ENCODE measurements around the gene RINL. TPM values are rescaled to one million over a fixed set of nuclear protein-coding genes. Genes with fewer than 3 reads are reported as not detected.

Gene RINL, protein sequence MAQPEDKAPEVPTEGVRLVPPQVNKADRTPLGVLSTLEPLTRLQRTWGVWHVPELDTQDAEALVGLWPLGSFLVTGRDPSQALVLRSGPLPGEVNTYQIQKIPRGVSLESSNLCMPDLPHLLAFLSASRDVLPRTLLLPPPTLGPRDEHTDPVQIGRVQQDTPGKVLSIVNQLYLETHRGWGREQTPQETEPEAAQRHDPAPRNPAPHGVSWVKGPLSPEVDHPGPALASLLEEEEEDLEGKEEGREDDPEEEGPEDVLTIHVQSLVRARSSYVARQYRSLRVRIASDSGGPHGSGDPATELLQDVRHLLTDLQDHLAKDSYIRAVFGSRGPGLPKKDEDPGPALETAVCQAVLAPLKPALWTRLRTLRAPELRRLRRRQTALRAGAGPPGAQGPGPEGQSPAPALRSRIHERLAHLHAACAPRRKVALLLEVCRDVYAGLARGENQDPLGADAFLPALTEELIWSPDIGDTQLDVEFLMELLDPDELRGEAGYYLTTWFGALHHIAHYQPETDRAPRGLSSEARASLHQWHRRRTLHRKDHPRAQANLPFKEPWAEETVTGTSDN
- 1 to 10 TPM; 3.1 to 4.6 (median 3.5) TPM for total RNA-seq
- polyA plus RNA-seq = 7.2 TPM
- long read RNA-seq, donor 1, partial matches to known transcripts = 4 of 5 reads
- long read RNA-seq, donor 1, other reads (novel, unspliced or antisense) = 0 of 5 reads
- long read RNA-seq, donor 2, partial matches to known transcripts = 4 of 4 reads
- long read RNA-seq, donor 2, other reads (novel, unspliced or antisense) = 0 of 4 reads
- long read RNA-seq, donor 3, partial matches to known transcripts = 2 of 3 reads
- long read RNA-seq, donor 3, other reads (novel, unspliced or antisense) = 0 of 3 reads
- long read RNA-seq, donor 4, partial matches to known transcripts = 0 of 1 reads
- long read RNA-seq, donor 4, other reads (novel, unspliced or antisense) = 1 of 1 reads

- peak in 2 of 3 donors; percentile 67 to 68 for DNase-seq
- Histone ChIP-seq H3K4me3 (ENCODE audit: low read length) (no peak within 1 kb of the TSS), H3K27ac (ENCODE audit: low read length) (no peak within 1 kb of the TSS), H3K9me3 (ENCODE audit: control insufficient read depth, low read length) (no peaks in the 10 kb centered on the region), H3K4me1 (ENCODE audit: control insufficient read depth, insufficient read depth, low read length) (no peaks in the 10 kb centered on the region), H3K27me3 (ENCODE audit: control insufficient read depth, insufficient read depth) (no peaks in the 10 kb centered on the region)
- 49% methylated on average over 11 of the region's 11 CpGs for WGBS
- intact Hi-C loops (cut with DNase I) = no loop called here
- peak; percentile 32 to 45 for ATAC-seq
Observed at GRCh38 chr19:38877781-38878574, at the start of gene RINL. Gene RINL (minus strand): TSS chr19:38878275. CDS start chr19:38876742, 1,533 bp downstream.

DNA sequence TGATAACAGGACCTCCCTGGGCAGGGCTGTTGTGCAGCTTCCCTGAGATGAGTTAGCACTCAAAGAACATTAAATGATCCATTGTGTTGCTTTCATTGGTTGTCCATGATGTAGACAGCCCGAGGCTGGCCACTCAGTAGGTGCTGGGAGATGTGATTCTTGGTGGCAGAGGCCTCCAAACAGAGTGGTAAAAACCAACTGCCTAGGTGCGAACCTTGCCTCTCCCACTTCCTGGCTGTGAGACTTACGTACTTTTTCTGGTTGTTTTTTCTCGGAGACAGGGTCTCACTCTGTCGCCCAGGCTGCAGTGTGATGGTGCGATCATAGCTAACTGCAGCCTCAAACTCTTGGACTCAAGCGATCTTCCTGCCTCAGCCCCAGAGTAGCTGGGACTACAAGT is 46.3 kb upstream of the RINL start:
- H3K27ac ChIP-seq (ENCODE audit: low read length) = no peak overlapping the region
- WGBS = 94% methylated on average over 7 of the region's 7 CpGs
- ATAC-seq = no peak
- intact Hi-C loops (cut with DNase I) = loop anchor here in 1 of 4 donors (10.0 kb wide), 1 partner anchor 300 kb away; no protein-coding TSS in a partner anchor
- H3K4me3 ChIP-seq (ENCODE audit: low read length) = no peak overlapping the region
- H3K4me1 ChIP-seq (ENCODE audit: control insufficient read depth, insufficient read depth, low read length) = no peaks in the 10 kb centered on the region
- no peaks in the 10 kb centered on the region for H3K9me3 ChIP-seq (ENCODE audit: control insufficient read depth, low read length)
- no peak for DNase-seq
- H3K27me3 ChIP-seq (ENCODE audit: control insufficient read depth, insufficient read depth) = no peaks in the 10 kb centered on the region

DNA sequence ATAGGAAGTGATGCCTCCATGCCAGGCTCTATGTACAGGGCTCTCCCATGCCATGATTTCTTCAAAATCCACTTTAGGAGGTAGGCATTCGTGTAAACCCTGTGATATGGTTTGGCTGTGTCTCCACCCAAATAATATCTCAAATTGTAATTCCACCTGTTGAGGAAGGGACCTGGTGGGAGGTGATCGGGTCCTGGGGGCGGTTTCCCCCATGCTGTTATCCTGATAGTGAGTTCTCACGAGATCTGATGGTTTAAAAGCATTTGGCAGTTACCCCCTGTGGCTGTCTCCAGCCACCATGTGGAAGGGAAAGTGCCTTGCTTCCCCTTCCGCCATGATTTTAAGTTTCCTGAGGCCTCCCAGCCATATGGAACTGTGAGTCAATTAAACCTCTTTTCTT is 44.4 kb upstream of the RINL start:
- H3K9me3 ChIP-seq (ENCODE audit: control insufficient read depth, low read length) = no peaks in the 10 kb centered on the region
- intact Hi-C loops (cut with DNase I) = loop anchor here in 1 of 4 donors (10.0 kb wide), 1 partner anchor 298 kb away; no protein-coding TSS in a partner anchor
- H3K4me1 ChIP-seq (ENCODE audit: control insufficient read depth, insufficient read depth, low read length) = no peaks in the 10 kb centered on the region
- no peaks in the 10 kb centered on the region for H3K27me3 ChIP-seq (ENCODE audit: control insufficient read depth, insufficient read depth)
- DNase-seq (no peak), ATAC-seq (no peak)
- H3K27ac ChIP-seq (ENCODE audit: low read length) = no peak overlapping the region
- 87% methylated on average over 5 of the region's 5 CpGs for WGBS
- H3K4me3 ChIP-seq (ENCODE audit: low read length) = no peak overlapping the region

- no peak overlapping the region for H3K4me3 ChIP-seq (ENCODE audit: low read length)
- ATAC-seq (no peak), DNase-seq (peak in 1 of 3 donors; percentile 37)
- H3K27ac ChIP-seq (ENCODE audit: low read length) = no peak overlapping the region
- WGBS = 91% methylated on average over 20 of the region's 20 CpGs
- no peaks in the 10 kb centered on the region for H3K27me3 ChIP-seq (ENCODE audit: control insufficient read depth, insufficient read depth)
- no peaks in the 10 kb centered on the region for H3K9me3 ChIP-seq (ENCODE audit: control insufficient read depth, low read length)
- H3K4me1 ChIP-seq (ENCODE audit: control insufficient read depth, insufficient read depth, low read length) = no peaks in the 10 kb centered on the region
- intact Hi-C loops (cut with DNase I) = loop anchor here in 1 of 4 donors (10.0 kb wide), 1 partner anchor 297 kb away; no protein-coding TSS in a partner anchor
Observed at GRCh38 chr19:38921420-38922274, 43.6 kb upstream of the RINL start.

DNA sequence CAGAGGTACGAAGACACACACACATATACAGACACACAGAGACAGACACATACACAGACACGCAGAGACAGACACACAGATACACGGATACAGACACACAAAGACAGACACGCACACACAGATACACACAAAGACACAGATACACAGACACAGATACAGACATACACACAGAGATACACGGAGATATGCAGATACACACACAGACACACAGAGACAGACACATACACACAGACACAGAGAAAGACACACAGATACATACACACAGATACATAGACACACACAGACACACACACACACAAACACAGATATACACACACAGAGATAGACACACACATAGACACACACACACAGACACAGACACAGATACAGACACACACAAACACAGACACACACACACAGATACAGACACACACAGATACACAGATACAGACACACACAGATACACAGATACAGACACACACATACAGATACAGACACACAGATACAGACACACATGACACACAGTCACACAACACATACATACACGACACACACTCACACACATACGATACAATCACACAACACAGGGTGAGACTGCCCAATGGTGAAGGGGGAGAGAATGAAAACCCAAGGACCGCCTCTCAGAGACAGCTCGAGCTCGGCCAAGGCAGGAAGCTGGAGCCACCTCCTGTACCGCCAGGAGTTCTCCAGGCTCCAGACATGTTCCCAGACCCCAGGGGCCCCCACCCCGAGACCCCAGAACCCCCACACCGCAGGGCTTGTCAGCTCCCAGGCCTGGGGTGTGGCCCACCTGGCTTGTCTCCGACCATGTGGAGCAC is 42.7 kb upstream of the RINL start:
- ATAC-seq (no peak), DNase-seq (no peak)
- no peak overlapping the region for H3K4me3 ChIP-seq (ENCODE audit: low read length)
- no peaks in the 10 kb centered on the region for H3K9me3 ChIP-seq (ENCODE audit: control insufficient read depth, low read length)
- intact Hi-C loops (cut with DNase I) = loop anchor here in 1 of 4 donors (10.0 kb wide), 1 partner anchor 296 kb away; no protein-coding TSS in a partner anchor
- no peak overlapping the region for H3K27ac ChIP-seq (ENCODE audit: low read length)
- H3K4me1 ChIP-seq (ENCODE audit: control insufficient read depth, insufficient read depth, low read length) = no peaks in the 10 kb centered on the region
- 66% methylated on average over 14 of the region's 14 CpGs for WGBS
- no peaks in the 10 kb centered on the region for H3K27me3 ChIP-seq (ENCODE audit: control insufficient read depth, insufficient read depth)

- 58% methylated on average over 21 of the region's 21 CpGs for WGBS
- Histone ChIP-seq H3K9me3 (ENCODE audit: control insufficient read depth, low read length) (no peaks in the 10 kb centered on the region), H3K4me3 (ENCODE audit: low read length) (no peak overlapping the region), H3K4me1 (ENCODE audit: control insufficient read depth, insufficient read depth, low read length) (no peaks in the 10 kb centered on the region), H3K27me3 (ENCODE audit: control insufficient read depth, insufficient read depth) (no peaks in the 10 kb centered on the region), H3K27ac (ENCODE audit: low read length) (no peak overlapping the region)
- ATAC-seq (no peak), DNase-seq (peak in 1 of 3 donors; percentile 47)
- intact Hi-C loops (cut with DNase I) = loop anchor here in 1 of 4 donors (10.0 kb wide), 1 partner anchor 295 kb away; no protein-coding TSS in a partner anchor
Observed at GRCh38 chr19:38919837-38920601, 41.9 kb upstream of the RINL start.

- Histone ChIP-seq H3K27me3 (ENCODE audit: control insufficient read depth, insufficient read depth) (no peaks in the 10 kb centered on the region), H3K4me1 (ENCODE audit: control insufficient read depth, insufficient read depth, low read length) (no peaks in the 10 kb centered on the region), H3K27ac (ENCODE audit: low read length) (no peak overlapping the region), H3K4me3 (ENCODE audit: low read length) (no peak overlapping the region), H3K9me3 (ENCODE audit: control insufficient read depth, low read length) (no peaks in the 10 kb centered on the region)
- ATAC-seq = no peak
- 88% methylated on average over 10 of the region's 10 CpGs for WGBS
- no peak for DNase-seq
- intact Hi-C loops (cut with DNase I) = no loop called here
Observed at GRCh38 chr19:38918526-38918925, 40.5 kb upstream of the RINL start.

DNA sequence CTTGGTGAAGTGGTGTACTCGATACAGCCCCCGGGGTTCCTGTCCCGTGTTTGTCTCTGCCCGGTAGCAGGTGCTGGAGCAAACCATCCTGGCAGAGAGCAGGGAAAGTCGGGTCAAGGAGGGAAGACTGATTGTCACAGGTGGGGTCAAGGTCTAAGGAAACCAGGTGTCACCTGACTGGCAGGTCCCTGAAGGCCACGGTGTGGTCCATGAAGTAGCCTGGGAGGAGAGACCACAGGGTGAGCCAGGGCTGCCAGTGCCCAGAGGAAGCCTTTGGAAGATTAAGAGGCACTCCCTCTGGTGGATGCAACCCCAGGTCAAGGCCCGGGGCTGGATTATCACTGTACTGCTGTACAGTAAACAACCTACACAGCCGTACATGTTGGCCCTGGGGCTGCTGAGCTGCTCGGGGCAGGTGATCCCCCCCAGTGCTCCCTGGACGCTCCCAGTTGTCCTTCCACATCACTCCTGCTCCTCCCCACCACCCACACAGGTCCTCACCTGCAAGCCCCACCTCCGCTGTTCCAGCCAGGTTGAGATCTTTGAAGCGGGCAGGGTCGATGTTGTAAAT is 39.9 kb upstream of the RINL start:
- Histone ChIP-seq H3K9me3 (ENCODE audit: control insufficient read depth, low read length) (no peaks in the 10 kb centered on the region), H3K4me1 (ENCODE audit: control insufficient read depth, insufficient read depth, low read length) (no peaks in the 10 kb centered on the region), H3K27me3 (ENCODE audit: control insufficient read depth, insufficient read depth) (no peaks in the 10 kb centered on the region), H3K4me3 (ENCODE audit: low read length) (no peak overlapping the region), H3K27ac (ENCODE audit: low read length) (no peak overlapping the region)
- ATAC-seq (peak in 1 of 2 donors; percentile 4), DNase-seq (peak in 1 of 3 donors; percentile 48)
- intact Hi-C loops (cut with DNase I) = no loop called here
- 78% methylated on average over 13 of the region's 13 CpGs for WGBS
